GM23338 (cell line): ENCODE data around the gene ZNF865. TPM values are rescaled to one million over a fixed set of nuclear protein-coding genes. Genes with fewer than 3 reads are reported as not detected.

Experiments used
- ATAC-seq: fragments of 200-7000 bp; cut with Tn5 transposase; 3 replicates; pipeline ENCODE4 v1.9.1; 2020
- DNase-seq: peaks from one replicate; pipeline ENCODE4 v3.0.0-alpha.2; 2015; ENCODE audit warnings: low spot score
- H2AFZ ChIP-seq: fragments of 200-600 bp; sonication (generic); 2 replicates; pipeline ENCODE4 v1.8.0; 2016; ENCODE audit warnings: antibody characterized with exemption, mild to moderate bottlenecking, moderate library complexity
- H3F3A ChIP-seq: fragments of 200-600 bp; sonication (generic); replicated peaks from 2 replicates; pipeline ENCODE4 v1.8.0; 2017; ENCODE audit warnings: antibody characterized with exemption, mixed run types, low read depth
- H3K27ac ChIP-seq: fragments of 200-600 bp; sonication (generic); 2 replicates; pipeline ENCODE4 v1.6.1; 2016; ENCODE audit warnings: low read depth
- H3K27me3 ChIP-seq: fragments of 200-600 bp; sonication (generic); 2 replicates; pipeline ENCODE4 v1.8.0; 2016; ENCODE audit warnings: mild to moderate bottlenecking, mixed run types, moderate library complexity; ENCODE audit not compliant: insufficient read depth
- H3K36me3 ChIP-seq: fragments of 200-600 bp; sonication (generic); 2 replicates; pipeline ENCODE4 v1.8.0; 2016; ENCODE audit warnings: mild to moderate bottlenecking; ENCODE audit not compliant: insufficient read depth
- H3K4me1 ChIP-seq: fragments of 200-600 bp; sonication (generic); 2 replicates; pipeline ENCODE4 v1.8.0; 2016; ENCODE audit warnings: mild to moderate bottlenecking, moderate library complexity; ENCODE audit not compliant: insufficient read depth
- H3K4me2 ChIP-seq: fragments of 200-600 bp; sonication (generic); 2 replicates; pipeline ENCODE4 v1.7.1; 2017; ENCODE audit warnings: mixed run types
- H3K4me3 ChIP-seq: fragments of 200-600 bp; sonication (generic); 2 replicates; pipeline ENCODE4 v1.6.1; 2016; ENCODE audit warnings: mixed run types
- H3K79me2 ChIP-seq: fragments of 200-600 bp; sonication (generic); replicated peaks from 2 replicates; pipeline ENCODE4 v1.8.0; 2017; ENCODE audit warnings: mild to moderate bottlenecking; ENCODE audit not compliant: insufficient read depth
- H3K9me2 ChIP-seq: fragments of 200-600 bp; sonication (generic); 2 replicates; pipeline ENCODE4 v1.8.0; 2017; ENCODE audit not compliant: insufficient read depth
- H4K20me1 ChIP-seq: fragments of 200-600 bp; sonication (generic); replicated peaks from 2 replicates; pipeline ENCODE4 v1.8.0; 2017; ENCODE audit warnings: mild to moderate bottlenecking; ENCODE audit not compliant: insufficient read depth
- H3K27ac Mint-ChIP-seq: 2 replicates; pipeline ENCODE4 v1.8.0; 2020; ENCODE audit warnings: inconsistent platforms, mild to moderate bottlenecking, moderate library complexity, mixed read lengths
- H3K27me3 Mint-ChIP-seq: 3 replicates; pipeline ENCODE4 v1.8.0; 2022; ENCODE audit warnings: low read depth, mild to moderate bottlenecking, moderate library complexity, mixed read lengths, inconsistent platforms; ENCODE audit not compliant: insufficient read depth, poor library complexity
- H3K36me3 Mint-ChIP-seq: 3 replicates; pipeline ENCODE4 v1.8.0; 2021; ENCODE audit warnings: low read depth, mild to moderate bottlenecking, inconsistent platforms, moderate library complexity, mixed read lengths
- H3K4me1 Mint-ChIP-seq: 3 replicates; pipeline ENCODE4 v1.8.0; 2020; ENCODE audit warnings: mild to moderate bottlenecking, inconsistent platforms, mixed read lengths
- H3K4me3 Mint-ChIP-seq: 3 replicates; pipeline ENCODE4 v1.8.0; 2021; ENCODE audit warnings: moderate library complexity, mild to moderate bottlenecking, inconsistent platforms, mixed read lengths
- H3K9me3 Mint-ChIP-seq: 3 replicates; pipeline ENCODE4 v1.8.0; 2020; ENCODE audit warnings: moderate library complexity, mild to moderate bottlenecking, inconsistent platforms, mixed read lengths
- CTCF ChIP-seq, 2 experiments: fragments of 200-600 bp in 1 of 2; sonication (generic) in 1 of 2; conservative IDR thresholded peaks; 2 replicates each; pipeline versions ENCODE4 v1.5.1 to v1.6.1; 2016 to 2017; ENCODE audit warnings: antibody characterized with exemption in 2 of 2, low read depth in 2 of 2, mild to moderate bottlenecking in 2 of 2, moderate library complexity in 1 of 2
- ETS1 ChIP-seq: IDR thresholded peaks from 2 replicates; pipeline ENCODE4 v1.6.1; 2016; ENCODE audit warnings: antibody characterized with exemption
- EZH2phosphoT487 ChIP-seq: fragments of 200-600 bp; sonication (generic); IDR thresholded peaks from one replicate; pipeline ENCODE4 v1.8.1; 2018; ENCODE audit warnings: antibody characterized with exemption; ENCODE audit not compliant: unreplicated experiment
- JUNB ChIP-seq: IDR thresholded peaks from one replicate; pipeline ENCODE4 v1.6.1; 2016; ENCODE audit warnings: antibody characterized with exemption; ENCODE audit not compliant: unreplicated experiment
- NANOG ChIP-seq: IDR thresholded peaks from 2 replicates; pipeline ENCODE4 v1.6.1; 2016; ENCODE audit warnings: antibody characterized with exemption, borderline replicate concordance
- REST ChIP-seq: IDR thresholded peaks from one replicate; pipeline ENCODE4 v1.6.1; 2018; ENCODE audit warnings: antibody characterized with exemption; ENCODE audit not compliant: unreplicated experiment
- ZNF462 ChIP-seq: fragments of 250-450 bp; sonication (Bioruptor Pico); IDR thresholded peaks from 2 replicates; pipeline ENCODE4 v1.5.0; 2020; ENCODE audit warnings: mild to moderate bottlenecking, moderate library complexity
- polyA plus RNA-seq: library from polyadenylated mRNA; unstranded; fragments of >200 nt; fragmentation: Nextera tagmentation; extraction: Ambion mirVana; gene quantifications from 2 replicates; pipeline ENCODE4 v1.2.1, GENCODE V29; 2016
- total RNA-seq: library from RNA; depleted of rRNA; stranded (reverse); fragments of >200 nt; shearing (Covaris generic); gene quantifications from 2 replicates; pipeline ENCODE4 v1.2.3, GENCODE V29; 2014

ZNF865 gene
- total and polyA plus RNA-seq, 2 experiments from 2014 or later, result 2.2 to 12.1 TPM

- no peak overlapping the region for H3K27ac Mint-ChIP-seq
- H2AFZ ChIP-seq, result no peak overlapping the region
- ATAC-seq (no peak), DNase-seq (no peak)
- H3K9me3 Mint-ChIP-seq, result peaks cover 5% of the 10 kb centered on the region; the same call in 2 of the 3 replicates
- peaks cover 49% of the 10 kb centered on the region for H4K20me1 ChIP-seq
- peaks cover 19% of the 10 kb centered on the region for H3K27me3 Mint-ChIP-seq
- H3K79me2 ChIP-seq, result peaks cover 94% of the 10 kb centered on the region
- no peak overlapping the region for H3K27ac ChIP-seq
- no peak overlapping the region for H3K4me3 Mint-ChIP-seq
- no peak overlapping the region for H3K4me3 ChIP-seq
- H3K4me1 Mint-ChIP-seq, result peaks cover 6% of the 10 kb centered on the region
- H3K4me2 ChIP-seq, result no peak overlapping the region
- H3K4me1 ChIP-seq, result no peaks in the 10 kb centered on the region
- H3K27me3 ChIP-seq, result no peaks in the 10 kb centered on the region
- TF ChIP-seq REST (no peak), CTCF (conservative IDR thresholded peaks at IDR 0.05; ENCODE audit: low read depth in 2 of 2) (no peak), ETS1 (no peak)
- H3F3A ChIP-seq, result peaks cover 9% of the 10 kb centered on the region; the same call in 1 of the 2 replicates
- peaks cover 37% of the 10 kb centered on the region for H3K36me3 ChIP-seq
- no peaks in the 10 kb centered on the region for H3K9me2 ChIP-seq
- H3K36me3 Mint-ChIP-seq, result peaks cover 90% of the 10 kb centered on the region
Measured at GRCh38 chr19:55663846-55664536, 58.5 kb downstream of the ZNF865 start.

GRCh38 chr19:55666343-55667005 is 61.0 kb downstream of the ZNF865 start:
- H3K4me1 Mint-ChIP-seq, result peaks cover 11% of the 10 kb centered on the region
- TF ChIP-seq ZNF462 (CRISPR knock-in tag) (no peak), NANOG (no peak), EZH2phosphoT487 (no peak), JUNB (no peak)

More at GRCh38 chr19:55666343-55667005, 61.0 kb downstream of the ZNF865 start:
- no peak overlapping the region for H3K4me3 Mint-ChIP-seq
- no peaks in the 10 kb centered on the region for H3K27me3 ChIP-seq
- H3K27ac ChIP-seq, result no peak overlapping the region
- H3K4me1 ChIP-seq, result no peaks in the 10 kb centered on the region
- no peak for ATAC-seq
- H3K27me3 Mint-ChIP-seq, result peaks cover 33% of the 10 kb centered on the region
- H3K9me3 Mint-ChIP-seq, result peaks cover 5% of the 10 kb centered on the region; the same call in 2 of the 3 replicates
- no peak overlapping the region for H3K4me2 ChIP-seq
- H3K79me2 ChIP-seq, result peaks cover 79% of the 10 kb centered on the region
- H3K36me3 ChIP-seq, result peaks cover 45% of the 10 kb centered on the region
- no peak overlapping the region for H3K27ac Mint-ChIP-seq
- no peak overlapping the region for H3K4me3 ChIP-seq
- peaks cover 39% of the 10 kb centered on the region for H4K20me1 ChIP-seq
- no peak for DNase-seq
- no peaks in the 10 kb centered on the region for H3K9me2 ChIP-seq
- peaks cover 23% of the 10 kb centered on the region for H3F3A ChIP-seq
- H2AFZ ChIP-seq, result no peak overlapping the region
- H3K36me3 Mint-ChIP-seq, result peaks cover 93% of the 10 kb centered on the region
